Measurements from ENCODE around the gene CA10.

- TF ChIP-seq EZH2 (IDR thresholded peaks at IDR 0.05; ENCODE audit: borderline replicate concordance, insufficient read depth, low read depth, low read length, poor library complexity, severe bottlenecking) (no peak), CTCF (IDR thresholded peaks at IDR 0.05) (no peak)
Observed at GRCh38 chr17:51759260-51759659, 399.3 kb downstream of the CA10 start.
